GM23338 (cell line): Measurements from ENCODE around the gene LATS1. TPM values are rescaled to one million over a fixed set of nuclear protein-coding genes. Genes with fewer than 3 reads are reported as not detected.

ENCODE experiments used
- ATAC-seq: fragments of 200-7000 bp; cut with Tn5 transposase; 3 replicates; pipeline ENCODE4 v1.9.1; 2020
- DNase-seq: peaks from one replicate; pipeline ENCODE4 v3.0.0-alpha.2; 2015; ENCODE audit warnings: low spot score
- H2AFZ ChIP-seq: fragments of 200-600 bp; sonication (generic); 2 replicates; pipeline ENCODE4 v1.8.0; 2016; ENCODE audit warnings: antibody characterized with exemption, mild to moderate bottlenecking, moderate library complexity
- H3F3A ChIP-seq: fragments of 200-600 bp; sonication (generic); replicated peaks from 2 replicates; pipeline ENCODE4 v1.8.0; 2017; ENCODE audit warnings: antibody characterized with exemption, mixed run types, low read depth
- H3K27ac ChIP-seq: fragments of 200-600 bp; sonication (generic); 2 replicates; pipeline ENCODE4 v1.6.1; 2016; ENCODE audit warnings: low read depth
- H3K27me3 ChIP-seq: fragments of 200-600 bp; sonication (generic); 2 replicates; pipeline ENCODE4 v1.8.0; 2016; ENCODE audit warnings: mild to moderate bottlenecking, mixed run types, moderate library complexity; ENCODE audit not compliant: insufficient read depth
- H3K36me3 ChIP-seq: fragments of 200-600 bp; sonication (generic); 2 replicates; pipeline ENCODE4 v1.8.0; 2016; ENCODE audit warnings: mild to moderate bottlenecking; ENCODE audit not compliant: insufficient read depth
- H3K4me1 ChIP-seq: fragments of 200-600 bp; sonication (generic); 2 replicates; pipeline ENCODE4 v1.8.0; 2016; ENCODE audit warnings: mild to moderate bottlenecking, moderate library complexity; ENCODE audit not compliant: insufficient read depth
- H3K4me2 ChIP-seq: fragments of 200-600 bp; sonication (generic); 2 replicates; pipeline ENCODE4 v1.7.1; 2017; ENCODE audit warnings: mixed run types
- H3K4me3 ChIP-seq: fragments of 200-600 bp; sonication (generic); 2 replicates; pipeline ENCODE4 v1.6.1; 2016; ENCODE audit warnings: mixed run types
- H3K79me2 ChIP-seq: fragments of 200-600 bp; sonication (generic); replicated peaks from 2 replicates; pipeline ENCODE4 v1.8.0; 2017; ENCODE audit warnings: mild to moderate bottlenecking; ENCODE audit not compliant: insufficient read depth
- H3K9me2 ChIP-seq: fragments of 200-600 bp; sonication (generic); 2 replicates; pipeline ENCODE4 v1.8.0; 2017; ENCODE audit not compliant: insufficient read depth
- H4K20me1 ChIP-seq: fragments of 200-600 bp; sonication (generic); replicated peaks from 2 replicates; pipeline ENCODE4 v1.8.0; 2017; ENCODE audit warnings: mild to moderate bottlenecking; ENCODE audit not compliant: insufficient read depth
- H3K27ac Mint-ChIP-seq: 2 replicates; pipeline ENCODE4 v1.8.0; 2020; ENCODE audit warnings: inconsistent platforms, mild to moderate bottlenecking, moderate library complexity, mixed read lengths
- H3K27me3 Mint-ChIP-seq: 3 replicates; pipeline ENCODE4 v1.8.0; 2022; ENCODE audit warnings: low read depth, mild to moderate bottlenecking, moderate library complexity, mixed read lengths, inconsistent platforms; ENCODE audit not compliant: insufficient read depth, poor library complexity
- H3K36me3 Mint-ChIP-seq: 3 replicates; pipeline ENCODE4 v1.8.0; 2021; ENCODE audit warnings: low read depth, mild to moderate bottlenecking, inconsistent platforms, moderate library complexity, mixed read lengths
- H3K4me1 Mint-ChIP-seq: 3 replicates; pipeline ENCODE4 v1.8.0; 2020; ENCODE audit warnings: mild to moderate bottlenecking, inconsistent platforms, mixed read lengths
- H3K4me3 Mint-ChIP-seq: 3 replicates; pipeline ENCODE4 v1.8.0; 2021; ENCODE audit warnings: moderate library complexity, mild to moderate bottlenecking, inconsistent platforms, mixed read lengths
- H3K9me3 Mint-ChIP-seq: 3 replicates; pipeline ENCODE4 v1.8.0; 2020; ENCODE audit warnings: moderate library complexity, mild to moderate bottlenecking, inconsistent platforms, mixed read lengths
- CREB1 ChIP-seq: fragments of 250-450 bp; sonication (Bioruptor Pico); IDR thresholded peaks from 2 replicates; pipeline ENCODE4 v1.5.0; 2020; ENCODE audit warnings: low read depth, mild to moderate bottlenecking, moderate library complexity
- CTCF ChIP-seq, 2 experiments: fragments of 200-600 bp in 1 of 2; sonication (generic) in 1 of 2; conservative IDR thresholded peaks; 2 replicates each; pipeline versions ENCODE4 v1.5.1 to v1.6.1; 2016 to 2017; ENCODE audit warnings: antibody characterized with exemption in 2 of 2, low read depth in 2 of 2, mild to moderate bottlenecking in 2 of 2, moderate library complexity in 1 of 2
- ETS1 ChIP-seq: IDR thresholded peaks from 2 replicates; pipeline ENCODE4 v1.6.1; 2016; ENCODE audit warnings: antibody characterized with exemption
- EZH2 ChIP-seq: fragments of 200-600 bp; sonication (generic); IDR thresholded peaks from one replicate; pipeline ENCODE4 v1.8.0; 2017; ENCODE audit warnings: antibody characterized with exemption, mild to moderate bottlenecking, low read depth; ENCODE audit not compliant: unreplicated experiment
- EZH2phosphoT487 ChIP-seq: fragments of 200-600 bp; sonication (generic); IDR thresholded peaks from one replicate; pipeline ENCODE4 v1.8.1; 2018; ENCODE audit warnings: antibody characterized with exemption; ENCODE audit not compliant: unreplicated experiment
- JUNB ChIP-seq: IDR thresholded peaks from one replicate; pipeline ENCODE4 v1.6.1; 2016; ENCODE audit warnings: antibody characterized with exemption; ENCODE audit not compliant: unreplicated experiment
- NANOG ChIP-seq: IDR thresholded peaks from 2 replicates; pipeline ENCODE4 v1.6.1; 2016; ENCODE audit warnings: antibody characterized with exemption, borderline replicate concordance
- POLR2AphosphoS5 ChIP-seq: IDR thresholded peaks from 2 replicates; pipeline ENCODE4 v1.6.1; 2016; ENCODE audit warnings: antibody characterized with exemption, low read depth
- REST ChIP-seq: IDR thresholded peaks from one replicate; pipeline ENCODE4 v1.6.1; 2018; ENCODE audit warnings: antibody characterized with exemption; ENCODE audit not compliant: unreplicated experiment
- STAT1 ChIP-seq: IDR thresholded peaks from one replicate; pipeline ENCODE4 v1.6.1; 2016; ENCODE audit warnings: antibody characterized with exemption; ENCODE audit not compliant: unreplicated experiment
- ZNF114 ChIP-seq: fragments of 250-450 bp; sonication (Bioruptor Pico); IDR thresholded peaks from 2 replicates; pipeline ENCODE4 v1.5.0; 2020; ENCODE audit warnings: mild to moderate bottlenecking, moderate library complexity
- ZNF331 ChIP-seq: fragments of 250-450 bp; sonication (Bioruptor Pico); IDR thresholded peaks from 2 replicates; pipeline ENCODE4 v1.5.0; 2020; ENCODE audit warnings: low read depth, mild to moderate bottlenecking, moderate library complexity
- polyA plus RNA-seq: library from polyadenylated mRNA; unstranded; fragments of >200 nt; fragmentation: Nextera tagmentation; extraction: Ambion mirVana; gene quantifications from 2 replicates; pipeline ENCODE4 v1.2.1, GENCODE V29; 2016
- total RNA-seq: library from RNA; depleted of rRNA; stranded (reverse); fragments of >200 nt; shearing (Covaris generic); gene quantifications from 2 replicates; pipeline ENCODE4 v1.2.3, GENCODE V29; 2014

The LATS1 gene
- total and polyA plus RNA-seq, 2 experiments from 2014 or later: 7.5 to 18.8 TPM

- TF ChIP-seq REST (no peak), JUNB (no peak), EZH2phosphoT487 (no peak), CTCF (conservative IDR thresholded peaks at IDR 0.05; ENCODE audit: low read depth in 2 of 2) (no peak), ZNF331 (no peak)
Measured at GRCh38 chr6:149733089-149733720, 15.3 kb upstream of the LATS1 start (continued).

- H3F3A ChIP-seq: peaks cover 2% of the 10 kb centered on the region; the same call in 1 of the 2 replicates
- no peaks in the 10 kb centered on the region for H3K9me2 ChIP-seq
- ATAC-seq: no peak
- peaks cover 53% of the 10 kb centered on the region for H3K36me3 ChIP-seq
- no peak overlapping the region for H3K4me3 ChIP-seq
- H4K20me1 ChIP-seq: no peaks in the 10 kb centered on the region
- H3K4me2 ChIP-seq: no peak overlapping the region
- Mint-ChIP-seq H3K9me3 (no peaks in the 10 kb centered on the region), H3K27me3 (no peaks in the 10 kb centered on the region), H3K4me1 (no peaks in the 10 kb centered on the region), H3K36me3 (peaks cover 62% of the 10 kb centered on the region), H3K4me3 (no peak overlapping the region), H3K27ac (no peak overlapping the region)
- no peak overlapping the region; the same call in 1 of the 2 replicates for H3K27ac ChIP-seq
- no peak overlapping the region for H2AFZ ChIP-seq
- no peaks in the 10 kb centered on the region for H3K79me2 ChIP-seq
- no peaks in the 10 kb centered on the region for H3K27me3 ChIP-seq
- no peaks in the 10 kb centered on the region for H3K4me1 ChIP-seq
- no peak for DNase-seq
- no peak for TF ChIP-seq JUNB
- TF ChIP-seq ETS1: no peak
- no peak for TF ChIP-seq STAT1
- TF ChIP-seq CREB1 (CRISPR knock-in tag): no peak
- TF ChIP-seq ZNF114 (CRISPR knock-in tag): no peak
- TF ChIP-seq CTCF (conservative IDR thresholded peaks at IDR 0.05; ENCODE audit: low read depth in 2 of 2): no peak
- no peak for TF ChIP-seq POLR2AphosphoS5
- TF ChIP-seq REST: no peak
- TF ChIP-seq NANOG: no peak
- no peak for TF ChIP-seq ZNF331
- TF ChIP-seq EZH2: no peak
Measured at GRCh38 chr6:149729824-149730223, 11.9 kb upstream of the LATS1 start.
